Activated T-cell treated with anti-CD3 and anti-CD28 coated beads, Interleukin-2, amount 50 U/mL, for 72 hours (primary cell): ENCODE measurements around the gene IL2RA. TPM values are rescaled to one million over a fixed set of nuclear protein-coding genes. Genes with fewer than 3 reads are reported as not detected.
A peak's percentile ranks its signal among the peaks of the same experiment; 100 is the strongest.

ENCODE experiments used
- ATAC-seq, 2 donors: fragments of 150-1000 bp; cut with Tn5 transposase; replicated peaks in 1 of 2; 2 replicates each; pipeline ENCODE4 v1.10.0; 2021; ENCODE audit warnings: moderate library complexity in 2 of 2, mild to moderate bottlenecking in 1 of 2
- DNase-seq, 2 donors: peaks; one replicate each; pipeline ENCODE4 v3.0.0; 2021 to 2022; ENCODE audit warnings: mixed read lengths in 1 of 2
- H3K27ac Mint-ChIP-seq: one replicate; pipeline ENCODE4 v1.8.0; 2022; ENCODE audit warnings: mild to moderate bottlenecking, moderate library complexity, mixed read lengths
- H3K27me3 Mint-ChIP-seq: one replicate; pipeline ENCODE4 v1.8.0; 2022; ENCODE audit warnings: low read depth, mixed read lengths
- H3K36me3 Mint-ChIP-seq, 2 donors: one replicate each; pipeline ENCODE4 v1.8.0; 2022; ENCODE audit warnings: mixed read lengths in 2 of 2, mild to moderate bottlenecking in 1 of 2; ENCODE audit not compliant: insufficient read depth in 2 of 2
- H3K4me1 Mint-ChIP-seq: one replicate; pipeline ENCODE4 v1.8.0; 2022; ENCODE audit warnings: low read depth, mixed read lengths
- H3K4me3 Mint-ChIP-seq, 2 donors: one replicate each; pipeline ENCODE4 v1.8.0; 2022; ENCODE audit warnings: mild to moderate bottlenecking in 2 of 2, mixed read lengths in 2 of 2, moderate library complexity in 2 of 2
- H3K9me3 Mint-ChIP-seq, 2 donors: one replicate each; pipeline ENCODE4 v1.8.0; 2022; ENCODE audit warnings: mixed read lengths in 2 of 2
- total RNA-seq, 2 donors: library from RNA; stranded (reverse); gene quantifications; one replicate each; pipeline ENCODE4 v1.2.3, GENCODE V29; 2022

Gene IL2RA
- total RNA-seq, 2 donors from 2014 or later, result 848 to 1,110 TPM

GRCh38 chr10:6064119-6064518, 2.0 kb upstream of the IL2RA start:
- Mint-ChIP-seq H3K4me1 (peaks cover 58% of the 10 kb centered on the region), H3K9me3 (peaks cover 0 to 3% of the 10 kb centered on the region in 2 donors), H3K36me3 (peaks cover 19 to 27% of the 10 kb centered on the region in 2 donors), H3K4me3 (peak overlapping the region in 1 of 2 donors; percentile 21), H3K27ac (peak overlapping the region; percentile 44), H3K27me3 (no peaks in the 10 kb centered on the region)
- ATAC-seq (no peak), DNase-seq (peak in 1 of 2 donors; percentile 0)

DNA sequence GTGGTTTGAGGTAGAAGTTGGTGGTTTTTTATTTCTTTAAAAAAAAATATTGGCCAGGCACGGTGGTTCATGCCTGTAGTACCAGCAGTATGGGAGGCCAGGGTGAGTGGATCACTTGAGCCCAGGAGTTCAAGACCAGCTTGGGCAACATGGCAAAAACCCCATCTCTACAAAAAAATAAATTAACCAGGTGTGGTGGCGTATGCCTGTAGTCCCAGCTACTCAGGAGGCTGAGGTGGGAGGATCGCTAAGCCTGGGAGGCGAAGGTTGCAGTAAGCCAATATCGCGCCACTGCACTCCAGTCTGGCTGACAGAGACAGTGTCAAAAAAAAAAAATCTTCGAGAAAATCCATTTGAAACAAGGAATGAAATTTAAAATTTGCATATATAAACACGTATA, 1.1 kb downstream of the IL2RA start:
- no peak for DNase-seq
- H3K36me3 Mint-ChIP-seq, result peaks cover 38 to 57% of the 10 kb centered on the region in 2 donors

GRCh38 chr10:6059506-6059905, 2.7 kb downstream of the IL2RA start:
- no peak for ATAC-seq
- Mint-ChIP-seq H3K27ac (peak overlapping the region; percentile 100), H3K9me3 (no peaks in the 10 kb centered on the region), H3K4me3 (peak overlapping the region; percentile 97), H3K36me3 (peaks cover 46 to 68% of the 10 kb centered on the region in 2 donors), H3K4me1 (peaks cover 52% of the 10 kb centered on the region), H3K27me3 (no peaks in the 10 kb centered on the region)
- no peak for DNase-seq

More for the DNA sequence above, 1.1 kb downstream of the IL2RA start:
- ATAC-seq, result no peak
- Mint-ChIP-seq H3K4me3 (peak overlapping the region; percentile 97), H3K27me3 (no peaks in the 10 kb centered on the region), H3K27ac (peak overlapping the region; percentile 100), H3K9me3 (peaks cover 0 to 3% of the 10 kb centered on the region in 2 donors), H3K4me1 (peaks cover 53% of the 10 kb centered on the region)

DNA sequence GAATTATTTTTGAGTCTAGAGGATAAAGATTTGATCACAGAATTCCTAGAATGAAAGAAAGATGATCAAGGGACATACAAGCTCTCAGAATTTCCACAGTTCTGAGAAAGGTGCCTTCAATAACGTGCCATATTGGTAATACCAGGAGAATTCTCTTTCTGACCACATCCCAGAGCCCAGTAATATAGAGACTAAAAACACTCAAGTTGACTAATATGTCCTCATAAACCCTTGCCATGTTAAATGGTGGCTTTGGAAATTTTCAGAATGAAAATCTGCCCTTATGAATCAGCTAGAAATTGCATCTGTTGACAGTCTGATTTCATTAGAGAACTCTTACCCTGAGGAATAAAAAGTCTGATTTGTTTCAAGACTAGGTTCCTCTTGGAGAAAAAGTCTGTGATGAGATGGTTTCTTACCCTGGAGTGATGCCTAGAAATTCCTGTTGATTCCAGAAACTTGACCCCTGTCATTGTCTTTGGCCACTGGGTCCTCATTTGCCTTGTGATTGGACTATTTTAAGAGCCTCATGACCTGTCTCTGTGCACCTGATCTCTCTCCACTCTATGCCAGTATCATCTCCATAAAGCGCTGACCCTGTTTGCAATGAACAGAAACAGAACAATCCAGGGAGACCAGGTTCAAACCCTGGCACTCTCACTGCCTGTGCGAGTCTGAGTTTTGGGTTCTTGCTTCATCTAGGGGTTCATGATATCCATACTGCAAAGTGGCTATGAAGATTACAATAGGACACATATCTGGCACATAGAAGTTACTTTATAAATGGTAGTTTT, 3.3 kb downstream of the IL2RA start:
- ATAC-seq (peak; percentile 46 to 52), DNase-seq (peak in 1 of 2 donors; percentile 25)
- H3K27me3 Mint-ChIP-seq, result no peaks in the 10 kb centered on the region
- peak overlapping the region; percentile 100 for H3K27ac Mint-ChIP-seq
- H3K36me3 Mint-ChIP-seq, result peaks cover 52 to 74% of the 10 kb centered on the region in 2 donors
- peak overlapping the region; percentile 97 for H3K4me3 Mint-ChIP-seq
- H3K9me3 Mint-ChIP-seq, result no peaks in the 10 kb centered on the region
- H3K4me1 Mint-ChIP-seq, result peaks cover 58% of the 10 kb centered on the region

- DNase-seq (peak in 1 of 2 donors; percentile 11), ATAC-seq (peak in 1 of 2 donors; percentile 6)
- H3K9me3 Mint-ChIP-seq, result no peaks in the 10 kb centered on the region
- no peaks in the 10 kb centered on the region for H3K27me3 Mint-ChIP-seq
- peaks cover 60 to 84% of the 10 kb centered on the region in 2 donors for H3K36me3 Mint-ChIP-seq
- peaks cover 68% of the 10 kb centered on the region for H3K4me1 Mint-ChIP-seq
- H3K27ac Mint-ChIP-seq, result peak overlapping the region; percentile 100
- peak overlapping the region; percentile 97 for H3K4me3 Mint-ChIP-seq
Measured at GRCh38 chr10:6056411-6057135, 5.6 kb downstream of the IL2RA start.

- H3K4me3 Mint-ChIP-seq, result peak overlapping the region; percentile 97
- no peak for ATAC-seq
- peak in 1 of 2 donors; percentile 8 for DNase-seq
- no peaks in the 10 kb centered on the region for H3K9me3 Mint-ChIP-seq
- peak overlapping the region; percentile 100 for H3K27ac Mint-ChIP-seq
- H3K4me1 Mint-ChIP-seq, result peaks cover 72% of the 10 kb centered on the region
- peaks cover 59 to 83% of the 10 kb centered on the region in 2 donors for H3K36me3 Mint-ChIP-seq
- no peaks in the 10 kb centered on the region for H3K27me3 Mint-ChIP-seq
Measured at GRCh38 chr10:6055929-6056328, 6.2 kb downstream of the IL2RA start.

- Mint-ChIP-seq H3K4me3 (peak overlapping the region; percentile 90 to 99), H3K27me3 (no peaks in the 10 kb centered on the region), H3K9me3 (no peaks in the 10 kb centered on the region), H3K27ac (peak overlapping the region; percentile 99), H3K4me1 (peaks cover 83% of the 10 kb centered on the region), H3K36me3 (peaks cover 58 to 86% of the 10 kb centered on the region in 2 donors)
- ATAC-seq, result no peak
- DNase-seq, result peak; percentile 28 to 44
Measured at GRCh38 chr10:6054884-6055283, 7.3 kb downstream of the IL2RA start.

DNA sequence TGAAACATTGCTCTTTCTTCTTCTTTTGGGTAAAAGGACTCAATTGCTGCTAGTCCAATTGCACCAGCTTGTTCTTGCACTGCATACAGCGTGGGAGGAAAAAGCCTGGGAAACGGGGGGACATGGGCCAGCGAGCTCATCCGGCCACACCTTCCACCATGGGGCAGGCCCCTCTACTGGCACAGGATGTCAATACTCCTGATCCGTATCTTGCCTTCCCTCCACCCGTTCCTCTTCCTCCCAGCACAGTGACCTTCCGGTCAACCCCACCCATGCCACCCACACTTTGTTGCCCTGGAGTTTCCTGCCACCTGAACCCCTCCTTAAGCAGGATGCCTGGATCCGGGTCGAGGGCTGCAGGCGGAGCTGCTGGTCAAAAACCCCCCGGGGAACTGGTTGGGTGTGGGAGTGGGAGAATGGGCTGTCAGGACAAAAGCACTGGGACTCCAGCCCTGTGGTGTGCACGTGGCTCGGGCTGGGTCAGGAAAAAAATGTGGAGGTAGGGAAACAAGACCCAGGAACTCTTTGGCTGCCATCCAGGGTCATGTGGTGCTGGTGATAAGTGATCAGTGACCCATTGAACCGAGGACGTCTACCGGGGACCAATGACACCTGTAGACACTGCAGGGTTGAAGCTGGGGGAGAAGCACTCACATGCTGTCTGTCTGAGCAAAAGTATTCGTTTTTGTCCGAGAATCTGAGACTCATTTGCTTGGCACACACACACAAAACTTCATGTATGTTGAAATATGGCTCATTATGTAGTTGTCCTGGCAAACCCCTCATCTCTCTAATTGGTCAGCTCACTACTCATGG, 8.1 kb downstream of the IL2RA start:
- ATAC-seq, result no peak
- peaks cover 91% of the 10 kb centered on the region for H3K4me1 Mint-ChIP-seq
- peak in 1 of 2 donors; percentile 40 for DNase-seq
- peak overlapping the region; percentile 90 to 99 for H3K4me3 Mint-ChIP-seq
- H3K27ac Mint-ChIP-seq, result peak overlapping the region; percentile 99
- peaks cover 57 to 86% of the 10 kb centered on the region in 2 donors for H3K36me3 Mint-ChIP-seq
- H3K9me3 Mint-ChIP-seq, result no peaks in the 10 kb centered on the region
- no peaks in the 10 kb centered on the region for H3K27me3 Mint-ChIP-seq

DNA sequence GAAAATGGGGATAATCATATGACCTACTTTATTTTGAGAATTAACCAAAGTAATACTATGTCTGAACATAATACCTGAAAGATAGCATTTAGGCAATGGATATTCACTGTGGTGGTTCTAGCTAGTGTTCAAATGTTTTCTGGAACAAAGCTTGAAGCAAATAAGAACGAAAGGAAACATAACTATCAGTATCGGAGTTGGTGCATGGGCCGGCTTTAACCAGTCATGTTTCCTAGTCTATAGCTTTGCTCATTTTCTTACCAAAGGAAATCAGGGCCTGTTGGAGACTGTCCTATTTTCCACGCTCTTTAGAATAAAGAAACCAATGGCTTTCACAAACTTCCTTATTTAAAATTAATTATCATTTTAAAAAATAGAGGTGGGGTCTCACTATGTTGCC, 8.9 kb downstream of the IL2RA start:
- H3K4me3 Mint-ChIP-seq, result peak overlapping the region; percentile 79 to 90
- H3K36me3 Mint-ChIP-seq, result peaks cover 57 to 84% of the 10 kb centered on the region in 2 donors
- DNase-seq (peak in 1 of 2 donors; percentile 7), ATAC-seq (no peak)
- H3K27me3 Mint-ChIP-seq, result no peaks in the 10 kb centered on the region
- no peaks in the 10 kb centered on the region for H3K9me3 Mint-ChIP-seq
- peaks cover 95% of the 10 kb centered on the region for H3K4me1 Mint-ChIP-seq
- peak overlapping the region; percentile 97 for H3K27ac Mint-ChIP-seq

DNA sequence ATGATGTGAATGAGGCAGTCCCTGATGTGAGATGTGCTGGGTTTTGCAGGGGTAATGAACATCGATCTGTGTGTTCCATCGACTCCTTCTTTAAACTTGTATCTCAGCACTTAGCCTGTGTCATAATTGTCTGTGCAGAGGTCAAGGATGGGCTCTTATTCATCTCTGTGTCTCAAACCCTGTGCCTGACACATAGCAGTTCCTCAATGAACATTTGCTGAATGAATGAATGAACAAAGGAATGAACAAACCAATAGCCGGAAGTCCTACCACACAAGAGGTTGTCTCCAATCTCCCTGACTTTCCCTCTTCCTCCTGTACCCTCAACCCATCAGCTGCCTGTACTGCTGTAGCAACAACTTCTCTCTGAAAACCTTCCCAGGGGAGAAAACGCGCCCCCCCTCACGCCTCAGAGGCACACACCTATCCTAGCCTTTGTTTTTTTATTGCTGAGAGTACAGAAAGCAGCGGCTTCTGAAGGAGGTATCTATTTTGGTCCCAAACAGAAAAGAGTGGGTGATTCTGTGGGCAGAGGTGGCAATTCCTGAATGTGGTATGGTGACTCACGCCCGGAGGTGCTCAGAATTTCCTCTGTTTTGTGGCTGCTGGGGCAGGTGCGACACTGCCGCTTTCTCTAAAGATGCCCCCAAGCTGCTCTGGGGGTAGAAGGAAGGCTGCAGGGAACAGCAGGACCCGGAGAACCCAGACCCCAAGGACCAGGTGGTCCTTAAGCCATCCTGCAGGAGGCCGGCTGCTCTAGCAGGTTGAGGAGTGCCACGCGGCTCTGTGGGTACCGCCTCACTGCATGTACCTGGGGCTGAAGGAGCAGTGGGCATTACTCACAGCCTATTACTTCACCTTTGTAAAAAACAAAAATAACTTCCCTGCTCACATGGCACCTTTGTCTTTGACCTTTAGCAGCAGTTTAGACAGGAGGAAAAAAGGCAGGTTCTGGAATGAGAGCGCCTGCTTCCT, 9.6 kb downstream of the IL2RA start:
- Mint-ChIP-seq H3K27ac (peak overlapping the region; percentile 97), H3K27me3 (no peaks in the 10 kb centered on the region), H3K4me1 (peaks cover 94% of the 10 kb centered on the region), H3K9me3 (no peaks in the 10 kb centered on the region), H3K36me3 (peaks cover 56 to 81% of the 10 kb centered on the region in 2 donors), H3K4me3 (peak overlapping the region; percentile 79 to 90)
- peak; percentile 46 to 59 for ATAC-seq
- peak; percentile 83 to 88 for DNase-seq

- no peaks in the 10 kb centered on the region for H3K9me3 Mint-ChIP-seq
- no peaks in the 10 kb centered on the region for H3K27me3 Mint-ChIP-seq
- peak overlapping the region; percentile 79 to 90 for H3K4me3 Mint-ChIP-seq
- peaks cover 53 to 74% of the 10 kb centered on the region in 2 donors for H3K36me3 Mint-ChIP-seq
- peak; percentile 56 to 66 for ATAC-seq
- peak overlapping the region; percentile 90 for H3K27ac Mint-ChIP-seq
- H3K4me1 Mint-ChIP-seq, result peaks cover 94% of the 10 kb centered on the region
- DNase-seq, result peak; percentile 91 to 93
Measured at GRCh38 chr10:6050801-6051445, 11.2 kb downstream of the IL2RA start.
